Measurements from ENCODE around the gene CDKN1A. TPM values are rescaled to one million over a fixed set of nuclear protein-coding genes. Genes with fewer than 3 reads are reported as not detected.

Gene CDKN1A
- total RNA-seq, 1 donor from 2014 or later = 63.8 TPM

DNA sequence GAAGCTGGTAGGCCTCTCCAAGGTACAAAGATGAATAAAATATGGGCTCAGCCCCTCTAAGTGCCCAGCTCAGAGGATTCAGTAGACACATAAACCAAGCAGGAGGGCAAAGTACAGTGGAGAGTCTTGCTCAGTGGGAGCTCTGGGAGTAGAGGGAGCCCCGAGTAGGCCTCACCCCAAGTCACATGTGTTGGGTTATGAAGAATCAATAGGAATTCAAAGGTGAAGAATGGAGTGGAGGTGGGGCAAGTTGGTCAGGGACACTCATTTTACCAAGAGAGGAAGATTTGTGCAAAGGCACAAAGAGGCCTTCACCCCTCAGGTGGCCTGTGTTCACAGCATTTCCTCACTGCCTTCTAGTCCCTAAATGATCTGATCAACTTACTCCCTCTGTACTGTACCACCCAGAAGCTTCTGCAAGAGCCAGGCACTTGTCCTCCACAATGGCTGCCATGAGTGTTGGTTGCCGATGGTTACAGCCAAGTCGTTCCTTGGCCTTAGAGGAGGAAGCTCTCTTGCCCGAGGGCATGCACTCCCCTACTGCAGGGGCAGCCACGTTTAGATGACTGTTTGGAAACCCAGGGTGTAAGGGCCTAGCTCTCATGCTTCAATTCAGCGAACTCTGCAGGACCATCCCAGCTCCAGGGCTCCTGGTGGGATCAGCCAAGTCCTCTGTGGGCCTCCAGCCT is 6.7 kb upstream of the CDKN1A start:
- intact Hi-C loops (cut with DNase I) = no loop called here
- no peak for DNase-seq (ENCODE audit: missing footprints)
- ATAC-seq = no peak

GRCh38 chr6:36673882-36674281 is 4.6 kb upstream of the CDKN1A start:
- ATAC-seq = no peak
- no peak for DNase-seq (ENCODE audit: missing footprints)
- intact Hi-C loops (cut with DNase I) = no loop called here

GRCh38 chr6:36674942-36675341 is 3.6 kb upstream of the CDKN1A start:
- intact Hi-C loops (cut with DNase I) = no loop called here
- ATAC-seq (no peak), DNase-seq (ENCODE audit: missing footprints) (no peak)

DNA sequence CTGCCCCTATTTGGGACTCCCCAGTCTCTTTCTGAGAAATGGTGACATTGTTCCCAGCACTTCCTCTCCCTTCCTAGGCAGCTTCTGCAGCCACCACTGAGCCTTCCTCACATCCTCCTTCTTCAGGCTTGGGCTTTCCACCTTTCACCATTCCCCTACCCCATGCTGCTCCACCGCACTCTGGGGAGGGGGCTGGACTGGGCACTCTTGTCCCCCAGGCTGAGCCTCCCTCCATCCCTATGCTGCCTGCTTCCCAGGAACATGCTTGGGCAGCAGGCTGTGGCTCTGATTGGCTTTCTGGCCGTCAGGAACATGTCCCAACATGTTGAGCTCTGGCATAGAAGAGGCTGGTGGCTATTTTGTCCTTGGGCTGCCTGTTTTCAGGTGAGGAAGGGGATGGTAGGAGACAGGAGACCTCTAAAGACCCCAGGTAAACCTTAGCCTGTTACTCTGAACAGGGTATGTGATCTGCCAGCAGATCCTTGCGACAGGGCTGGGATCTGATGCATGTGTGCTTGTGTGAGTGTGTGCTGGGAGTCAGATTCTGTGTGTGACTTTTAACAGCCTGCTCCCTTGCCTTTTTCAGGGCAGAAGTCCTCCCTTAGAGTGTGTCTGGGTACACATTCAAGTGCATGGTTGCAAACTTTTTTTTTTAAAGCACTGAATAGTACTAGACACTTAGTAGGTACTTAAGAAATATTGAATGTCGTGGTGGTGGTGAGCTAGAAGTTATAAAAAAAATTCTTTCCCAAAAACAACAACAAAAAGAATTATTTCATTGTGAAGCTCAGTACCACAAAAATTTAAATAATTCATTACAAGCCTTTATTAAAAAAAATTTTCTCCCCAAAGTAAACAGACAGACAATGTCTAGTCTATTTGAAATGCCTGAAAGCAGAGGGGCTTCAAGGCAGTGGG is 2.1 kb upstream of the CDKN1A start:
- ATAC-seq = no peak
- DNase-seq (ENCODE audit: missing footprints) = no peak
- intact Hi-C loops (cut with DNase I) = no loop called here

- intact Hi-C loops (cut with DNase I) = no loop called here
- ATAC-seq = no peak
- peak; percentile 26 for DNase-seq (ENCODE audit: missing footprints)
These were observed 1.3 kb upstream of the CDKN1A start for GRCh38 chr6:36677059-36677749.

DNA sequence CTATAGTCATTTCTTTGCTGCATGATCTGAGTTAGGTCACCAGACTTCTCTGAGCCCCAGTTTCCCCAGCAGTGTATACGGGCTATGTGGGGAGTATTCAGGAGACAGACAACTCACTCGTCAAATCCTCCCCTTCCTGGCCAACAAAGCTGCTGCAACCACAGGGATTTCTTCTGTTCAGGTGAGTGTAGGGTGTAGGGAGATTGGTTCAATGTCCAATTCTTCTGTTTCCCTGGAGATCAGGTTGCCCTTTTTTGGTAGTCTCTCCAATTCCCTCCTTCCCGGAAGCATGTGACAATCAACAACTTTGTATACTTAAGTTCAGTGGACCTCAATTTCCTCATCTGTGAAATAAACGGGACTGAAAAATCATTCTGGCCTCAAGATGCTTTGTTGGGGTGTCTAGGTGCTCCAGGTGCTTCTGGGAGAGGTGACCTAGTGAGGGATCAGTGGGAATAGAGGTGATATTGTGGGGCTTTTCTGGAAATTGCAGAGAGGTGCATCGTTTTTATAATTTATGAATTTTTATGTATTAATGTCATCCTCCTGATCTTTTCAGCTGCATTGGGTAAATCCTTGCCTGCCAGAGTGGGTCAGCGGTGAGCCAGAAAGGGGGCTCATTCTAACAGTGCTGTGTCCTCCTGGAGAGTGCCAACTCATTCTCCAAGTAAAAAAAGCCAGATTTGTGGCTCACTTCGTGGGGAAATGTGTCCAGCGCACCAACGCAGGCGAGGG is 594 bp upstream of the CDKN1A start:
- DNase-seq (ENCODE audit: missing footprints) (no peak), ATAC-seq (no peak)
- intact Hi-C loops (cut with DNase I) = loop anchor here (2.0 kb wide), 1 partner anchor 255 kb away; no protein-coding TSS in a partner anchor

GRCh38 chr6:36679043-36679833 is 724 bp downstream of the CDKN1A start:
- peak; percentile 84 for DNase-seq (ENCODE audit: missing footprints)
- intact Hi-C loops (cut with DNase I) = loop anchor here (2.0 kb wide), 1 partner anchor 256 kb away; no protein-coding TSS in a partner anchor
- peak; percentile 45 for ATAC-seq

GRCh38 chr6:36682328-36683144 is 4.0 kb downstream of the CDKN1A start:
- DNase-seq (ENCODE audit: missing footprints) = no peak
- intact Hi-C loops (cut with DNase I) = loop anchor here (5.0 kb wide), 2 partner anchors 135 to 240 kb away; partner anchors contain the start of genes KCTD20, PXT1 and STK38
- ATAC-seq = no peak

DNA sequence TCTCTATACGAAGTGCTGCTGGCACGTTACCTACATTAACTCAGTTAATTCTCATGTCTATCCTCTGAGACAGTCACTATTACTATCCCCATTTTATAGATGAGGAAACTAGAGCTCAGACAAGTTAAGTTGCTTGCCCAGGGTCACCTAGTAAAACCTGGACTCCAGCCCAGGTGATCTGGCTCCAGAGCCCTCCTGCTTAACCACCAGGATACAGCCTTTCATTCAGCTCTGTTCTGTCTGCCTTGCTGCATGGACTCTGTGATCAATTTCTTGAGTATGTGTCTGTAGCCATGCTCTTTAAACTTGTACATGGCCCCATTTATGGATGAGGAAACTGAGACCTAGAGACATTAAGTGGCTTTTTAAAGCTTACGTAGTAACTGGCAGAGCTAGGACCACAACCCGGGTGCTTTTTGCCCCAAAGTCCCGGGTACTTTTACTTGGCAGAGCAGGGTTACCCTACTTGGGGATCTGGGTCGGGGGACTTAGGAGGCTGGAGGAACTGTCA is 4.7 kb downstream of the CDKN1A start:
- intact Hi-C loops (cut with DNase I) = loop anchor here (5.0 kb wide), 2 partner anchors 136 to 241 kb away; partner anchors contain the start of genes KCTD20, PXT1 and STK38
- DNase-seq (ENCODE audit: missing footprints) (no peak), ATAC-seq (no peak)

GRCh38 chr6:36683656-36684446 is 5.3 kb downstream of the CDKN1A start:
- intact Hi-C loops (cut with DNase I) = loop anchor here (5.0 kb wide), 2 partner anchors 137 to 242 kb away; partner anchors contain the start of genes KCTD20, PXT1 and STK38

GRCh38 chr6:36684447-36684812 is 5.9 kb downstream of the CDKN1A start:
- no peak for ATAC-seq
- intact Hi-C loops (cut with DNase I) = loop anchor here (5.0 kb wide), 2 partner anchors 137 to 242 kb away; partner anchors contain the start of genes KCTD20, PXT1 and STK38
- no peak for DNase-seq (ENCODE audit: missing footprints)

More at GRCh38 chr6:36683656-36684446, 5.3 kb downstream of the CDKN1A start:
- ATAC-seq = no peak
- DNase-seq (ENCODE audit: missing footprints) = no peak

- intact Hi-C loops (cut with DNase I) = loop anchor here (5.0 kb wide), 1 partner anchor 72 kb away; no protein-coding TSS in a partner anchor
- no peak for DNase-seq (ENCODE audit: missing footprints)
- ATAC-seq = no peak
These were observed 6.8 kb downstream of the CDKN1A start for GRCh38 chr6:36685166-36685924.

- DNase-seq (ENCODE audit: missing footprints) (peak; percentile 78), ATAC-seq (peak; percentile 39)
- intact Hi-C loops (cut with DNase I) = loop anchor here (5.0 kb wide), 1 partner anchor 71 kb away; no protein-coding TSS in a partner anchor
These were observed 7.6 kb downstream of the CDKN1A start for GRCh38 chr6:36685926-36686667.
